HL-60 (cell line): ENCODE measurements around the gene LZTFL1.

ENCODE experiments used
- GABPA ChIP-seq: IDR thresholded peaks from 2 replicates; pipeline ENCODE4 v1.6.1; 2012; ENCODE audit warnings: low read depth
- POLR2AphosphoS5 ChIP-seq: IDR thresholded peaks from 2 replicates; pipeline ENCODE4 v1.6.1; 2012; ENCODE audit warnings: low read depth
- SPI1 ChIP-seq: IDR thresholded peaks from 2 replicates; pipeline ENCODE4 v1.6.1; 2012; ENCODE audit warnings: low read depth, mild to moderate bottlenecking, borderline replicate concordance
- TF ChIP-seq, protein P1 (sequence below): IDR thresholded peaks from one replicate; pipeline ENCODE4 v1.5.1; 2011; ENCODE audit warnings: low read length, control low read depth, inconsistent platforms; ENCODE audit not compliant: insufficient read depth
- TF ChIP-seq, protein P2 (sequence below): IDR thresholded peaks from 2 replicates; pipeline ENCODE4 v1.6.1; 2012; ENCODE audit warnings: low read depth; ENCODE audit not compliant: insufficient replicate concordance

DNA sequence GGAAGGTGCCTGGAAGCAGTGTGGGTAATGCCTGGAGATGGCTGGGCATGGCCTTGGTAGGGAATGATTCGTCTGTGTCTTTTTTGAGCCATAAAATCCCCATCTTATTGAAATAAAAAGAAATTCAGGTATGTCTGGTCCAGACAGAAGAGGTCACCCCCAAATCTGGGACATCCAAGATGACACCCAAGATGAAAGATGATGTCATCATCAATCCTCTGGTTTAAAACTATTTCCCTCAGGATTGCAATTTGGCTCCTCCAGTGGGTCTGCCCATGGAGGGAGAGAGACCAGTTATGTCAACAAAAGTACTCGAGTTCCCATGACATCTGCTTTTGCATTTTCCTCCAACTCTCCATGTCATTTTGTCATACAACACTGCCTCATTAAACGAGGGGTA, 27.7 kb upstream of the LZTFL1 start:
- TF ChIP-seq, protein P1, sequence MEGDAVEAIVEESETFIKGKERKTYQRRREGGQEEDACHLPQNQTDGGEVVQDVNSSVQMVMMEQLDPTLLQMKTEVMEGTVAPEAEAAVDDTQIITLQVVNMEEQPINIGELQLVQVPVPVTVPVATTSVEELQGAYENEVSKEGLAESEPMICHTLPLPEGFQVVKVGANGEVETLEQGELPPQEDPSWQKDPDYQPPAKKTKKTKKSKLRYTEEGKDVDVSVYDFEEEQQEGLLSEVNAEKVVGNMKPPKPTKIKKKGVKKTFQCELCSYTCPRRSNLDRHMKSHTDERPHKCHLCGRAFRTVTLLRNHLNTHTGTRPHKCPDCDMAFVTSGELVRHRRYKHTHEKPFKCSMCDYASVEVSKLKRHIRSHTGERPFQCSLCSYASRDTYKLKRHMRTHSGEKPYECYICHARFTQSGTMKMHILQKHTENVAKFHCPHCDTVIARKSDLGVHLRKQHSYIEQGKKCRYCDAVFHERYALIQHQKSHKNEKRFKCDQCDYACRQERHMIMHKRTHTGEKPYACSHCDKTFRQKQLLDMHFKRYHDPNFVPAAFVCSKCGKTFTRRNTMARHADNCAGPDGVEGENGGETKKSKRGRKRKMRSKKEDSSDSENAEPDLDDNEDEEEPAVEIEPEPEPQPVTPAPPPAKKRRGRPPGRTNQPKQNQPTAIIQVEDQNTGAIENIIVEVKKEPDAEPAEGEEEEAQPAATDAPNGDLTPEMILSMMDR, result no peak
- no peak for TF ChIP-seq POLR2AphosphoS5
- TF ChIP-seq, protein P2, sequence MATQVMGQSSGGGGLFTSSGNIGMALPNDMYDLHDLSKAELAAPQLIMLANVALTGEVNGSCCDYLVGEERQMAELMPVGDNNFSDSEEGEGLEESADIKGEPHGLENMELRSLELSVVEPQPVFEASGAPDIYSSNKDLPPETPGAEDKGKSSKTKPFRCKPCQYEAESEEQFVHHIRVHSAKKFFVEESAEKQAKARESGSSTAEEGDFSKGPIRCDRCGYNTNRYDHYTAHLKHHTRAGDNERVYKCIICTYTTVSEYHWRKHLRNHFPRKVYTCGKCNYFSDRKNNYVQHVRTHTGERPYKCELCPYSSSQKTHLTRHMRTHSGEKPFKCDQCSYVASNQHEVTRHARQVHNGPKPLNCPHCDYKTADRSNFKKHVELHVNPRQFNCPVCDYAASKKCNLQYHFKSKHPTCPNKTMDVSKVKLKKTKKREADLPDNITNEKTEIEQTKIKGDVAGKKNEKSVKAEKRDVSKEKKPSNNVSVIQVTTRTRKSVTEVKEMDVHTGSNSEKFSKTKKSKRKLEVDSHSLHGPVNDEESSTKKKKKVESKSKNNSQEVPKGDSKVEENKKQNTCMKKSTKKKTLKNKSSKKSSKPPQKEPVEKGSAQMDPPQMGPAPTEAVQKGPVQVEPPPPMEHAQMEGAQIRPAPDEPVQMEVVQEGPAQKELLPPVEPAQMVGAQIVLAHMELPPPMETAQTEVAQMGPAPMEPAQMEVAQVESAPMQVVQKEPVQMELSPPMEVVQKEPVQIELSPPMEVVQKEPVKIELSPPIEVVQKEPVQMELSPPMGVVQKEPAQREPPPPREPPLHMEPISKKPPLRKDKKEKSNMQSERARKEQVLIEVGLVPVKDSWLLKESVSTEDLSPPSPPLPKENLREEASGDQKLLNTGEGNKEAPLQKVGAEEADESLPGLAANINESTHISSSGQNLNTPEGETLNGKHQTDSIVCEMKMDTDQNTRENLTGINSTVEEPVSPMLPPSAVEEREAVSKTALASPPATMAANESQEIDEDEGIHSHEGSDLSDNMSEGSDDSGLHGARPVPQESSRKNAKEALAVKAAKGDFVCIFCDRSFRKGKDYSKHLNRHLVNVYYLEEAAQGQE, result no peak
- TF ChIP-seq GABPA, result no peak
- no peak for TF ChIP-seq SPI1
